Measurements from ENCODE around the gene ACYP1.

Gene ACYP1

DNA sequence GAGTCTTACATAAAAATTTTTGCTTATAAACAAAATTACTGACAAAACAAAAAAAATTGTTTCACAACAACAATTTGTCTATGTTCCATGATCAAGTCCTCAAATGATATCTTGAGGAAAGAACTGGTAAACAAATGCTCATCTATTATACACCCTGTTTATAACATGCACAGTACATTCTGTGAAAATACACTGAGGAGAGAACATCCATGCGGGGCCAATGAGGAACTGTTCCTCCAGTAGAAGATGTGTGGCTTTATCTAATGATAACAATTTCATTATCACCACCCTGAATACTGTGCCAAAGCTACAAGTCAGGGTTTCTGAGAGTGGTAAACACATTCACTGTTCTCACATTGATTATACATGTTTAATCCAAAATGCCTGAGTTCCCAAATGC lies 23.3 kb downstream of the ACYP1 start:
- DNase-seq: no peak

DNA sequence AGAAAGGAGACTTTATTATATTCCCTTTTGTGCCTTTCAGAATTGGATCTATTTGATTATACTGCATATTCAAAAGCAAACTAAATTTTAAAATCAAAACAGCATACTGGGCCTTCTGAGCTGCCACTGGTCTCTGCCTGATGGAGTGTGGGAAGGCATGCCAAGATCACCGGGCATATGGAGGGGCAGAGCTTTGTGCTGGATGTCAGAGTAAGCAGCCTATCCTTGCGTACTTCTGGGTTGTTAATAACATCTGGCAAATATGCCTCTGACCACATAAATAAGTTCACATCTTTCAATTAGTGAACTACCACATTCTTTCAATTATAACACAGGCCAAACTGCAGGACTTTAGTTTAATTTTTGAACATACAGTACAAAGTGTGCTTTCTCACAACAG lies 30.9 kb downstream of the ACYP1 start:
- DNase-seq: no peak

DNA sequence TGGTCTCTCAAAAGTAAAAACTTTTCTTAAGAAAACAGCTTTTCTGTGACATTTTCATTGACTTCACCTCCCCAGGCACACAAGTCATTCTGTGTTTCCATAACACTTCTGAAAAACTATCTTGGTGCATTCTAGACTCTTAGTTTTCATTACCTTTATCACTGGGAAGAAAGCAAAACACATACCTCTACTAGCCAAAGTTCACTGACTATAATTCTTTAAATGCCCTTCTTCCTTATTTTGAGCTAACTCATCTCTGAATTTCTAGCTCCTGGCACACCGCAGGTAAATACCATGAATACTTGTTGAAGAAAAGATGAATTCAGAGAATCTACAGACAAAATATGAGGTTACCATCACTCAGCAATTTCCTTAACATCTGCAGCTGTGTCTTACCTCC lies 33.7 kb downstream of the ACYP1 start:
- DNase-seq: no peak

DNA sequence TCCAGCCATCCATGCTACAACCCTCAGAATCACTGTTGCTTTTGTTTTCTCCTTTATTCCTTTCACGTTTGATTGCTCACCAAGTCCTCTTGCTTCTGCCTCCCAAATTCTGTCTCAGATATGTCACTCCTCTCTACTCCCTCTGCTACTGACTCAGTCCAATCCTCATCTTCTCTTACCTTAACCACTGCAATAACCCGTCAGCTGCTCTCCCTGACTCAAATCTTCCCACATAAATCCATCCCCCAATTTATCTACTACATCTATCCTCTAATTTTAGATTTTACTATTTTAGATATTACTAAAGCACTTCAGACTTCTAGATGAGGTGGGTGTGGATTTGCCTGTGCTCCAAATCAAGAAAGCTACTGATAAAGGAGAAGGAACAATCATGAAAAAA lies 37.9 kb downstream of the ACYP1 start:
- DNase-seq: no peak

DNA sequence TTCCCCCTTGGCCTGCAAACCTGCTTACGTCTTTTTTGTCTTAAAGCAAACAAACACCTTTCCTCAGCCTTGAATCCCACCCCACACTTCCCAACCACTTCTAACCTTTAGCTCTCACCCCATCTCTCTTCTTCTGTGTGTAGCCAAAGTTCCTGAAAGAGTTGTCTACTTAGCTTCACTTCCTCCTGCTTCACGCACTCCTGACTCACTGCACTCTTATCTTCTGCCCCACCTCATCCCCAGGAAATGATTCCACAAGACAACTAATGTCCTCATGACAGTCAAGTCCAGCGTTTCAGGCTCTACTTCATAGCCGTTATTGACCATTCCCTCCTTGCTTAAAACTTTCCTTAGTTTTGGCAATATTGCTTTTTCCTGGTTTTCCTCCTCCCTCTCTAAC lies 38.7 kb downstream of the ACYP1 start:
- DNase-seq: no peak

DNA sequence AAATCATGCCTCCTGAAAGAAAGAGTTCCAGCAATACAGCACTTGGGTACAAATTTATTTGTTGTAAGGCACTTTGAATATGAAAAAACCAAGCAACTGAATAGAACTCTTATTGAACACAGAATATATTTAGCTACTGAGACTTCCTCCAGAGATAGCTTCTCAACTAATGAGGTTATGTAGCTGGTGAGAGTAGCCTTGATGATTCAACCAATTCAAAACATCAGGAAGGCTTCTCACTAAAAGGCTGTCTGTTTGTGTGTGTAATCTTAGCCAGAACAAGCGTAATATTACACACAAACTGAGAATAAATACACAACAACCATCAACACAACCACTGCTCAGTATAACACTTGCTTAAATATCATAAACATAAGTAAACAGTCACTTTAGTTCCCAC lies 40.7 kb downstream of the ACYP1 start:
- DNase-seq: no peak

DNA sequence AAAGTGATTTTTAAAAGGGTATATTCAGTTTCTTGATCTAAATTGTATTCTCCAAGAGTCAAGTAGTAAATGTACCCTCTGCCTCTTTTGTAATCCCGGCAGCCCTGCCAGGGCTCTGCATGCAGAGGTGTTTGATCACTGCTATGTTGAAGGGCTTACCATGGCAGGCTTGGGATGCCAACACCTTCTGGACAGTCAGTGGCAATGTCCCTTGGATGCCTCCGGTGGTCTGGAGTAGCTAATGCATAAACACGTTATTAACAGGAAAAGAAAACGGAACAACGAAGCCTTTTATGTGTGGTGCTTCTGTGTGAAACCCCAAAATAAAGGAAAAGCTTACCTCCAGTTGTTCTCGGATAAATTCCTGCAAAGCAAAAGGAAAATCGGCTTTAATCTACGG lies 41.2 kb downstream of the ACYP1 start:
- DNase-seq: no peak

DNA sequence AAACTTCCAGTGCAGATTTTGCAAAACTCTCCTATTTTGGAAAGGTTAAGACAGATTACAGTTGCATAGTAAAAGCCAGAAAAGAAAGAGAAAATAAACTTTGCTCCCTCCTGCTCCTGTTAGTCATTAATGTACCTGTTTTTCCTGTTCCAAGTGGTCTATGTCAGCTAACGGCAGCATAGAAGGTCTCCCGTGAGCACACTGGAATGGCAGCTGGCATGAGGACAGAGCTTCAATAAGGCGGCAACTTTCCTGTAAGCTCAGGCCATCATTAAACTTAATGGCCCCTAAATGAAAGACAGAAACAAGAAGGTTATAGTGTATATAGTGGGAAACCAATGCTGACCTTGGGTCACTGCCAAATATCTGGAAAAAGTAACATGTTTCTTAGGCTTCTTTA lies 45.1 kb downstream of the ACYP1 start:
- DNase-seq: no peak

DNA sequence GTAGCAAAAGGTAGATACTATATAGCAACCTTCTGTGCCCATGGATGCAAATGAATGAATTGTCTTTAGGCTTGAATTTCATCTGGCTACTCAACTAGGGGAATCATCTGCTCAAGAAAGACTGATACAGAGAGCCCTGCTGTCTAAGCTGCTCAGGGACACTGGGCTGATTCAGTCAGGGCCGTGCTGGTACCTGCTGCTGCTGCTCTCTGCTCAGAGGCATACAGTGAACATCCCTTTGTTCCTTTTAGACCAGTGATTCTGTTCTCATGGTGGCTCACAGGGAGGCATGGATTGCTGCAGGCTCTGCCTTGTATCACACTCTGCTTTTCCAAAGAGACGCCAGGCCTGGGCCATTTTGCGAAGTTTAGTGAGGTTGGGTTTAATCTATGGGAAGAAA lies 47.0 kb downstream of the ACYP1 start:
- DNase-seq: no peak

DNA sequence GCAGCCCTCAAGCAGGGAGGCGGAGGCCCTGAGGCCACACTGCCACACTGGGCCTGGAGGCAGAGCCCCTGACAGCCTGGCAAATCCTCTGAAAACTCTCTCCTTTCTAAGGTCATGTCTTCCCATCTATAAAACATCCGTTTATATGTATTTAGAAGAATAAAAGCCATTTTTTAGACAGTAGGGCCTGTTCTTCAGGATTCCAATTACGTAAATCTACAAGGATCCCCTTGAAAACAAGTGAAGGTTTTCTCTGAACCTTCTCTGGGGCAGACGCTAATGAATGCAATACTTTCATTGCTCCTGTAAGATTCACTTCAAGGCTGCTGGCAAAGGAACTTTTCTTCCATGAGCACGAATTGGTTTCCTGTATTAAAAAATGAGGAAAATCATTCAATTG lies 48.3 kb downstream of the ACYP1 start:
- no peak for DNase-seq

DNA sequence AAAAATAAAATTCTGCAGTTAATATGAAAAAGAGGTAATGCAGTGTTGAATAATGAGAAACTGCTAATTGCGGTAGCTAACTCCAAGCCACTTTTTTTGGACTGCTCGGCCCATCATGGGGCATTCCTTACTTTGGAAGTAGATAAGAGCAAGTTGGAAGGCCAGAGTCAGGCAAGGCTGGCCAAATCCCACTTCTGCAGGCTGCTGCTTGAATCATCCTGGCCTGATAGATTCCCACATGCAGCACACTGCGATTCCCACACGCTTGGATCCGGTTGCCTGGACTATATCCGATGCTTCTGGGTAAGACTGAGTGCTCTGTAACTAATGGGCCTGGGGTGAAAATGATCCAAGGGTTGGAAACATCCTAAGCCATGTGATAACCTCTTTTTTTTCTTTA lies 50.5 kb downstream of the ACYP1 start:
- no peak for DNase-seq

DNA sequence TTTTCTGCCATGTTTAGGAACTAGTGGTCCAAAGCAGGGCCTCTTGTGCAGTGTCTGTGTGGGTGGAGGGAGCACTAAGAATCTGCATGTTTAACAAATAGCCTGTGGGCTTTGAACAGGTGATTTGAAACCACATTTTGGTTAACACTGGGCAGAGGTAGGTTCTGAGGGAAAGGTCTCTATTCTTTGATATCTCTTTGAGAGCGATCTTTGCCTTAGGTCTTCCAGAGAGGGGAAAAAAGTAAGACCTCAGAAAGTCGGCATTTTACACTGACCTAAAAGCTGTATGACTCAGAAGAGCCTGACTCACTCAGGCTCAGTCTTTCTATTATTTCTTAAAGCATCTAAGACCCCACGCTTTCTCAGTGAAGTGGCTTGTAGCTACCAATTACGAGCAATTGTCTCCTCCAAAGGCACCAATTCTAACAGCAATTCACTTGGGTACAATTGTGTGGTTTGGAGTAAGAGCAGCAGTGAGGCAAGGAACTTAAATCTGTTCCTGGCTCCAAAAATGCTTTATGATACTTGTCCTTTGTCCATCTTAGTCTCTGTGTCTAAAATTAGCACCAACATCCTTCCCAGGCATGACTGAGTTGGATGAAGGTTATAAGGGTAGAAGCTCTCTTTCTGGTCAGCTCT lies 52.3 kb downstream of the ACYP1 start:
- no peak for DNase-seq

DNA sequence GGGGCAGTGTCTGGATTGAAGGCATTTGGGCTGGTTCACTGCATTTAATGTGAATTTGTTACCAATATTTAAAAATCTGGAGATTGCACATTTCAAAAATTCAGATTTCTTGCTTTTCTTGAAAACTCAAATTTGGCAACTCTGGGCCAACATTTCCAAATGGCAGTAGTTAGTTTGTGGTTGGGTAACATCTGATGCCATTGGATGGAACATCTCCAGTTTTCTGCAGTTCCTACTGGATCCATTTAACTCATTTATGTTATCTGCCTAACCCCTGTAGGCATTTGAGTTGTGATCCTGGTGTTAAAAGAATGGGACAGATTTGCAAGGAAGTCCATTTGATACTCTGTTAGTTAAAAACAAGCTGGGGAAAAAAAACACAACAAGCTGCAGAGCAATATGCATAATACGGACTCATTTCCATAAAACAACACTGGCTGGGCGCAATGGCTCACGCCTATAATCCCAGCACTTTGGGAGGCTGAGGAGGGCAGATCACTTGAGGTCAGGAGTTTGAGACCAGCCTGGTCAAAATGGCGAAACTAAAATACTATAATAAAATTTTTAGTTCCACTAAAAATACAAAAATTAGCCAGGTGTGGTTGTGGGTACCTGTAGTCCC lies 53.2 kb downstream of the ACYP1 start:
- no peak for DNase-seq

DNA sequence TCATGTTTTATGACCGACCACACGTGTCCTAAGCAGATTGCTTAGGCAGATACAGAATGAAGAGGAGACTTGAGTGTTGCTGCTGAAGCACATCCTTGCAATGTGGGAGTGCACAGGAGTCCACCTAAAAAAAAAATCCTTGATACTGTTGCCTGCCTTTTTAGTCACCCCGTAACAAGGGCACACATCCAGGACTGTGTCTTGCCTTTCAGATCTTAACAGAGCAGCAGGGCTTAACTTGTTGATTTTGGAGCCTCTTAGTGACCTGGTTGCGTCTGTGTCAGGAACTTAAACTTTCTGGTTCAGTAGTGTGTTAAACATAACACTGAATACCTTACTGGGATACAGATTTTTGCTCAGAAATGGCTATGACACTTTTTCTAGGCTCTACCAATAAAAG lies 54.6 kb downstream of the ACYP1 start:
- no peak for DNase-seq

DNA sequence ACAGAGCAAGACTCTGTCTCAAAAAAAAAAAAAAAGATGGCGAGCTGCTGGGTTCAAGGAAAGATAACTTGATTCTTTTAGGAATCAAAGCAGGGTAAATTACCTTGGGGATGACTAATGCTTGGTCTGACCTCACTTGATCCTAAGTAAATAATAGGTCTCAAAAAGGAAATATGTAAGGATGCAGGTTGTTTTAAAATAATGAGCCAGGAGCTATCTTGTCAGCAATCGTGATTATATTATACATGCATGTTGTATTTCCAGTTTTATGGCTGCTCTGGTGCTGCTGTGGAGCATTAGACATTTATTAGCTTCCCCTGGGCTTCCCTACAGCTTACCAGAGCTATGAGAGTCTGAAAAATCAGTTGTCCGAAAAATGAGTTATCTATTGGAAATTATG lies 58.5 kb downstream of the ACYP1 start:
- no peak for DNase-seq

DNA sequence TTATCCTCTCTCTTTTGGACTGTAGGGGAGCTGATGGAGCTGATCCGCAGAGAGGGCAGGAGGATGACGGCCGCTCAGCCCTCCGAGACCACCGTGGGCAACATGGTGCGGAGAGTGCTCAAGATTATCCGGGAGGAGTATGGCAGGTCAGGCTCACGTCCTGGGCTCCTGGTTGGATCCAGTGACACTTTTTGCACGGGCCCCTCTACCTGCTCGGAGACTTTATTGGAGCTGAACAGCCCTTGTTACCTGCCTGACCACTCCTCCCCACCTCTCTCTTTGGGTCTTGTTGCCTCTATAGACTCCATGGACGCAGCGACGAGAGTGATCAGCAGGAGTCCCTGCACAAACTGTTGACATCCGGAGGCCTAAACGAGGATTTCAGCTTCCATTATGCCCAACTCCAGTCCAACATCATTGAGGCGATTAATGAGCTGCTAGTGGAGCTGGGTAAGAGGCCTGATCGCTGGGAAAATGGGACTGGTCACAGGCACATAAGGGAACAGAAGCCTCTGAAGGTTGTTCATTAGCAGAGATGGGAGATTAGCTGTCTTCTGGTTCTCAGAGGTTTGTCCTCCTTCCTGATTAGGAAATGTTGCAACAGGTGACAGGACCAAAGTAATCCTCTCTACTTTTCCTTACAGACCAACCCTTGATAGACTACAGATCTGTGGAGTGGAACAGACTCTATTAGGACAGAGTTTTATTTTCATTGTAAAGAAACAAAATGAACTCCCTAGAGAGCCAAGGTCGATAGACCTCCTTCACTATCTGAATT lies 60.4 kb downstream of the ACYP1 start:
- no peak for DNase-seq
